ENCODE results near the gene CELF4. TPM values are rescaled to one million over a fixed set of nuclear protein-coding genes. Genes with fewer than 3 reads are reported as not detected.

CELF4 gene
- total RNA-seq, 3 donors from 2014 or later = 1.0 TPM; not detected in 2

DNA sequence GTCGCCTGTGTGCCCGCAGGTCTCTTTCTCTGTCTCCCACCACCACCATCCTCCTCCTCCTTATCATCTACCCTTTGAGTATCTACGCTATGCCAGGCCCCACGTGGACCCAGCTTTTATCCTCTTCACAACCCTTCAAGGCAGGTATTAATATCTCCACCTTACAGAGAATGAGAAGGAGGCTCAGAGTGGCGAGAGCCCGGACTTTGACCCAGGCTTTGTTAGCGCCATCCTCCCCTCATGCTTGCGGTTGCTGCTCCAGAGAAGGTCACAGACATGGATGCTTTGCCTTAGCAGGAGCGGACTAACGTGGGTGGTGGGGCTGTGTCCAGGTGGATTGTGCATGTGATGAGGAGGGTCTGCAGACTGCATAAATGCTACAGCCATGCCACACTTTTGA is 119.8 kb downstream of the CELF4 start:
- no peak for TF ChIP-seq POLR2AphosphoS5 (IDR thresholded peaks at IDR 0.05)
- no peak for TF ChIP-seq POLR2A (IDR thresholded peaks at IDR 0.05)
- TF ChIP-seq CTCF (IDR thresholded peaks at IDR 0.05) = no peak

DNA sequence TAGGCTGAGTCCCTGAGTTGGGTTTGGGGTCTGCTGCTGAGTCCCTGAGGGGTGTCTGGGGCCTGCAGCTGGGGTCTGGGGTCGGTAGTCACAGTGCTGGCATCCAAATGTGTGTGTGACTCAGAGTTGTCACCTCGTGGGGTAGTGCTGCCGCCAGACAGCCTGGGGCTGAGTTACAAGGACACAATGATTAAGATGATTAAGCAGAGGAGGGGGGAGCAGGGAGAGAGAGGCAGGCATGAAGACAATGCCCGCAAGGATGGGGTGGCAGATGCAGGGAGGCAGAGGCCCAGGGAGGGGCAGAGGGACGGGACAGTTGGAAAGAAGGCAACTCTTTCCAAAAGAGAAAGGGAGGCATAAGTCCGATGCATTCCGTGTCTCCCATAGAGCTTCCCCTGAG is 120.2 kb downstream of the CELF4 start:
- no peak overlapping the region for H3K27ac ChIP-seq
- intact Hi-C loops (cut with DNase I; ENCODE audit: low total_unique reads) = no loop called here
- H3K4me3 ChIP-seq = no peak overlapping the region
- H3K9me3 ChIP-seq = no peaks in the 10 kb centered on the region
- no peaks in the 10 kb centered on the region for H3K36me3 ChIP-seq
- peaks cover 0 to 11% of the 10 kb centered on the region in 2 donors for H3K27me3 ChIP-seq
- no peak for TF ChIP-seq CTCF (IDR thresholded peaks at IDR 0.05)
- no peak for TF ChIP-seq POLR2AphosphoS5 (IDR thresholded peaks at IDR 0.05)
- TF ChIP-seq POLR2A (IDR thresholded peaks at IDR 0.05) = no peak
- DNase-seq (ENCODE audit: low spot score in 2 of 2) = no peak
- no peaks in the 10 kb centered on the region for H3K4me1 ChIP-seq

More for the DNA sequence above, 119.8 kb downstream of the CELF4 start:
- intact Hi-C loops (cut with DNase I; ENCODE audit: low total_unique reads) = no loop called here
- no peak for DNase-seq (ENCODE audit: low spot score in 2 of 2)
- H3K9me3 ChIP-seq = no peaks in the 10 kb centered on the region
- no peak overlapping the region for H3K27ac ChIP-seq
- no peaks in the 10 kb centered on the region for H3K4me1 ChIP-seq
- no peak overlapping the region for H3K4me3 ChIP-seq
- peaks cover 0 to 11% of the 10 kb centered on the region in 2 donors for H3K27me3 ChIP-seq
- H3K36me3 ChIP-seq = no peaks in the 10 kb centered on the region

- intact Hi-C loops (cut with DNase I; ENCODE audit: low total_unique reads) = no loop called here
These were observed 122.1 kb downstream of the CELF4 start for GRCh38 chr18:37443325-37444055.

GRCh38 chr18:37442477-37442876 is 123.1 kb downstream of the CELF4 start:
- TF ChIP-seq POLR2AphosphoS5 (IDR thresholded peaks at IDR 0.05) = no peak
- no peak for TF ChIP-seq POLR2A (IDR thresholded peaks at IDR 0.05)
- no peak for TF ChIP-seq CTCF (IDR thresholded peaks at IDR 0.05)
- intact Hi-C loops (cut with DNase I; ENCODE audit: low total_unique reads) = no loop called here
- no peaks in the 10 kb centered on the region for H3K36me3 ChIP-seq
- H3K4me3 ChIP-seq = no peak overlapping the region
- peaks cover 0 to 7% of the 10 kb centered on the region in 2 donors for H3K27me3 ChIP-seq
- no peak for DNase-seq (ENCODE audit: low spot score in 2 of 2)
- no peak overlapping the region for H3K27ac ChIP-seq
- peaks cover 0 to 3% of the 10 kb centered on the region in 2 donors for H3K9me3 ChIP-seq
- H3K4me1 ChIP-seq = no peaks in the 10 kb centered on the region

More at GRCh38 chr18:37443325-37444055, 122.1 kb downstream of the CELF4 start:
- Histone ChIP-seq H3K36me3 (no peaks in the 10 kb centered on the region), H3K4me1 (no peaks in the 10 kb centered on the region), H3K9me3 (no peaks in the 10 kb centered on the region), H3K4me3 (no peak overlapping the region), H3K27ac (no peak overlapping the region), H3K27me3 (peaks cover 0 to 7% of the 10 kb centered on the region in 2 donors)
- TF ChIP-seq POLR2A (IDR thresholded peaks at IDR 0.05) = no peak
- no peak for TF ChIP-seq POLR2AphosphoS5 (IDR thresholded peaks at IDR 0.05)
- TF ChIP-seq CTCF (IDR thresholded peaks at IDR 0.05) = no peak
- no peak for DNase-seq (ENCODE audit: low spot score in 2 of 2)

GRCh38 chr18:37441821-37442220 is 123.8 kb downstream of the CELF4 start:
- Histone ChIP-seq H3K9me3 (peaks cover 0 to 3% of the 10 kb centered on the region in 2 donors), H3K36me3 (no peaks in the 10 kb centered on the region), H3K27me3 (peaks cover 0 to 7% of the 10 kb centered on the region in 2 donors), H3K4me3 (no peak overlapping the region), H3K27ac (no peak overlapping the region), H3K4me1 (no peaks in the 10 kb centered on the region)
- TF ChIP-seq POLR2A (IDR thresholded peaks at IDR 0.05) (no peak), CTCF (IDR thresholded peaks at IDR 0.05) (no peak), POLR2AphosphoS5 (IDR thresholded peaks at IDR 0.05) (no peak)
- no peak for DNase-seq (ENCODE audit: low spot score in 2 of 2)
- intact Hi-C loops (cut with DNase I; ENCODE audit: low total_unique reads) = no loop called here

All from breast epithelium (tissue), 4 donors.